H1 (cell line): ENCODE results near the gene VIPAS39. TPM values are rescaled to one million over a fixed set of nuclear protein-coding genes. Genes with fewer than 3 reads are reported as not detected.

ENCODE experiments used
- TEAD4 ChIP-seq: IDR thresholded peaks from 2 replicates; pipeline ENCODE4 v1.6.1; 2012; ENCODE audit warnings: low read depth, low read length, inconsistent platforms, mixed read lengths
- polyA plus RNA-seq, 7 experiments: library from polyadenylated mRNA; depleted of rRNA in 3 of 7; stranded (reverse) in 5 of 7; unstranded in 2 of 7; fragments of >200 nt in 5 of 7; fragments of 200-250 nt in 2 of 7; gene quantifications; 1 replicate in 5 of 7; 2 replicates in 1 of 7; 4 replicates in 1 of 7; pipeline versions ENCODE4 v1.2.1 to v1.2.3, GENCODE V29; 2011 to 2013; ENCODE audit warnings: missing spikeins in 2 of 7, mixed read lengths in 2 of 7
- total RNA-seq: library from RNA; stranded (reverse); fragmentation: NEBNext Ultra II Directional; extraction: Animal tissue kit (Norgen Biotek cat#: 25700); gene quantifications from 2 replicates; pipeline ENCODE4 v1.2.1, GENCODE V29; 2021
- TF ChIP-seq, protein P1 (sequence below): IDR thresholded peaks from 2 replicates; pipeline ENCODE4 v1.6.1; 2012; ENCODE audit warnings: inconsistent platforms

Gene VIPAS39
- total and polyA plus RNA-seq, 2 of the 8 experiments (the other 6 are each of a cell fraction or from before 2014, with no cell fraction given) = 19.6 to 20.6 TPM

DNA sequence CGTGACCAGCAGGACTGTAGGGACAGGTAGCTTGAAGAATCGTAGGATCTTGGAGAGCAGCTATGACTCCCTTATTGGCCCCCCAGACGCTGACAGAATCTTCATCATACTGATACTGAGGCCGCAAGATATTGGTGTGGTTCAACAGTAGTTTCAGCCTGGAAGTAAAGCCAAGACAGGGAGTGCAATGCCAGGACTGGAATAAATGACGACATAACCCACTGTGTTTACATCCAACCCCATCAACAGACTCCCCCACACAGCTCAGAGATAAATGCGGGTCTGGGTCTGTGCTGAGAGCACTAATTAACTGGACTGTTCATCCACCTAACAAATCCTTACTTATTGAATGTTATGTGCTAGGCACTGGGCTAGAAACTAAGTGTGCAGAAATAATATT lies 50.7 kb downstream of the VIPAS39 start (continued):
- TF ChIP-seq TEAD4 = no peak
- TF ChIP-seq, protein P1, sequence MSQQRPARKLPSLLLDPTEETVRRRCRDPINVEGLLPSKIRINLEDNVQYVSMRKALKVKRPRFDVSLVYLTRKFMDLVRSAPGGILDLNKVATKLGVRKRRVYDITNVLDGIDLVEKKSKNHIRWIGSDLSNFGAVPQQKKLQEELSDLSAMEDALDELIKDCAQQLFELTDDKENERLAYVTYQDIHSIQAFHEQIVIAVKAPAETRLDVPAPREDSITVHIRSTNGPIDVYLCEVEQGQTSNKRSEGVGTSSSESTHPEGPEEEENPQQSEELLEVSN = no peak
